Stimulated activated naive CD8-positive, alpha-beta T cell treated with anti-CD3 and anti-CD28 coated beads, Interleukin-15, Interleukin-2, amounts not matched to agents 100 ng/mL and 50 ng/mL, for 24 hours (primary cell): Measurements from ENCODE around the gene TRPC4.

Experiments
- H3K27ac Mint-ChIP-seq: one replicate; pipeline ENCODE4 v1.8.0; 2021; ENCODE audit warnings: mild to moderate bottlenecking, mixed read lengths
- H3K27me3 Mint-ChIP-seq: one replicate; pipeline ENCODE4 v1.8.0; 2021; ENCODE audit warnings: mixed read lengths
- H3K36me3 Mint-ChIP-seq: one replicate; pipeline ENCODE4 v1.8.0; 2021; ENCODE audit warnings: low read depth, mixed read lengths
- H3K4me1 Mint-ChIP-seq: one replicate; pipeline ENCODE4 v1.8.0; 2021; ENCODE audit warnings: low read depth, mixed read lengths
- H3K4me3 Mint-ChIP-seq: one replicate; pipeline ENCODE4 v1.8.0; 2021; ENCODE audit warnings: mild to moderate bottlenecking, mixed read lengths
- H3K9me3 Mint-ChIP-seq: one replicate; pipeline ENCODE4 v1.8.0; 2021; ENCODE audit warnings: mixed read lengths

The TRPC4 gene

GRCh38 chr13:37641391-37641790 lies 228.2 kb downstream of the TRPC4 start:
- Mint-ChIP-seq H3K4me1 (no peaks in the 10 kb centered on the region), H3K9me3 (no peaks in the 10 kb centered on the region), H3K4me3 (no peak overlapping the region), H3K36me3 (no peaks in the 10 kb centered on the region), H3K27me3 (no peaks in the 10 kb centered on the region), H3K27ac (no peak overlapping the region)

DNA sequence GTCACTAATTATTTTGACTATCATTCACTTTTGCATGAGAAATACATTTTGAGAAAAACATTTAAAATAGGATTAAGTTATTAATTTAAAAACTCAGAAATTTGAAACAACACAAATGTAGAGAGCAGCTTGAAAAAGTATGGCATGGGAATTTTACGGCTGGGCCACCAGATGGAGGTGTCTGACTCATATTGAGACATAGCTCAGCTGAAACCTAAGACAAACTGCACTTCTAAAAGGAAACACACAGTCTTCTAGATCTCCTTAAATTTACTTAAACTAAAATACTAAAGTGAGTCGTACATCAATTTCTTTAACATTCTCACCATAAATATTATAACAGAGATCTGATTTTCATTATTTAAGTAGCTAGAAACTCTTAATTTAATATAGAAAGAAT lies 229.1 kb downstream of the TRPC4 start:
- no peak overlapping the region for H3K27ac Mint-ChIP-seq
- no peaks in the 10 kb centered on the region for H3K27me3 Mint-ChIP-seq
- H3K36me3 Mint-ChIP-seq: no peaks in the 10 kb centered on the region
- no peaks in the 10 kb centered on the region for H3K9me3 Mint-ChIP-seq
- H3K4me3 Mint-ChIP-seq: no peak overlapping the region
- H3K4me1 Mint-ChIP-seq: no peaks in the 10 kb centered on the region

DNA sequence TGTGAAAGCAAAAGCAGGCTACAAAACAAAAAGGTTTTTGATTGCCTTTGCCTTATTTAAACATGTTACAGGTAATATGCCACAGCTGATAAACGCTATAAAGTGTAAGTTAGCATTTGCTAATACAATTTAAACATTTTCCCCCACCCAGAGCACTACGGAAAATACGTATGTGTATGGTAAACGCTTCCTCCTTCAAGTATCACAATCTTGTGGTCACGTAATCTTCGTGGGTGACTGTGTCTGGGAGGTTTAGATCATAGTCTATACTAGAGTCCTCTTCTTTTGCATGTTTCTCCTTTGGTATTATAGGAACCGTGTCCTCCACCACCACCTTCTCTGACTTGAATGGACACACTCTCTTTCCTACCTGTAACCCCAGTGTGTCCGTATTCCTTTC lies 232.9 kb downstream of the TRPC4 start:
- Mint-ChIP-seq H3K4me1 (no peaks in the 10 kb centered on the region), H3K36me3 (no peaks in the 10 kb centered on the region), H3K27ac (no peak overlapping the region), H3K4me3 (no peak overlapping the region), H3K9me3 (no peaks in the 10 kb centered on the region), H3K27me3 (no peaks in the 10 kb centered on the region)

GRCh38 chr13:37632294-37632693 lies 237.3 kb downstream of the TRPC4 start:
- Mint-ChIP-seq H3K27ac (no peak overlapping the region), H3K9me3 (peaks cover 3% of the 10 kb centered on the region), H3K4me3 (no peak overlapping the region), H3K4me1 (no peaks in the 10 kb centered on the region), H3K27me3 (no peaks in the 10 kb centered on the region), H3K36me3 (no peaks in the 10 kb centered on the region)

DNA sequence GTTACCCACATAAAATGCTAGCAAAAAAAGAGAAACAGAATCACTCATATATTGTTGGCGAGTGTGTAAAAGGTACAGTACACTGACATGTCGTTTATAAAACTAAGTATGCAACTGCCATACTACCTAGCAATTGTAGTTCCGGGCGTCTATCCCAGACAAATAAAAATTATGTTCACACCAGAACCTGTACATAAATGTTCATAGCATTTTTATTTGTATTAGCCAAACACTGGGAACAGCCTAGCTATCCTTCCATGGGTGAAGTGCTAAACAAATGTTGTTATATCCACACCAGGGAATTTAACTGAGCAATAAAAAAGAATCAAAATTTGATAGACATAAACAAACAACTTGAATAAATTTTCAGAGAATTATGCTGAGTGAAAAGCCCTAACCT lies 242.1 kb downstream of the TRPC4 start:
- no peaks in the 10 kb centered on the region for H3K36me3 Mint-ChIP-seq
- H3K27me3 Mint-ChIP-seq: no peaks in the 10 kb centered on the region
- no peaks in the 10 kb centered on the region for H3K4me1 Mint-ChIP-seq
- H3K9me3 Mint-ChIP-seq: peaks cover 8% of the 10 kb centered on the region
- no peak overlapping the region for H3K27ac Mint-ChIP-seq
- no peak overlapping the region for H3K4me3 Mint-ChIP-seq

DNA sequence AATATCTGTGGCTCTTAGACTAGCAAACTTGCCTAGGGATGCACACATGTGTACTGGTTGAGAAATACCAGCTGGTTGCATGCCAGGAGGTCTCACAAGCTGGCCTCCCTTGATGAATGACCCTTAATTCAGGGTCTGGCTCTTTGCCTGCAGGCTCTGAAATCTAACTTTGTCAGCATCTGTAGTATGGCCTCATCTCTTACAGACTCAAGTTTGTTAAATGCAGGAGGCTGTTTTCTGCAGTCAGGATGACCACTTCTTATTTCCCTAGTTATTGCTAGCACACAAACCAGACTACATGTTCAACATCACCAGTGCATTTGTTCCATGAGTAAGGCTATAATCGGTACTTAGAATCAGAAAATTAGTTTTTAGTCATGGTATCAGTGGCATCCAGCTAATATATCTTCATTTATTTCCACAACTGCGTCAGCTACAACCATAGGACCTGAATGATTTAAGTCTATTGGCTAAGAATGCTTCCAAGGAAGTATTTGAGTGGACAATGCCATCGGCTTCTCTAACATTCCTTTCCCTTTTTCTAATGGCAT lies 247.7 kb downstream of the TRPC4 start:
- peaks cover 8% of the 10 kb centered on the region for H3K9me3 Mint-ChIP-seq
- H3K27me3 Mint-ChIP-seq: no peaks in the 10 kb centered on the region
- H3K4me1 Mint-ChIP-seq: no peaks in the 10 kb centered on the region
- H3K27ac Mint-ChIP-seq: no peak overlapping the region
- H3K4me3 Mint-ChIP-seq: no peak overlapping the region
- no peaks in the 10 kb centered on the region for H3K36me3 Mint-ChIP-seq

DNA sequence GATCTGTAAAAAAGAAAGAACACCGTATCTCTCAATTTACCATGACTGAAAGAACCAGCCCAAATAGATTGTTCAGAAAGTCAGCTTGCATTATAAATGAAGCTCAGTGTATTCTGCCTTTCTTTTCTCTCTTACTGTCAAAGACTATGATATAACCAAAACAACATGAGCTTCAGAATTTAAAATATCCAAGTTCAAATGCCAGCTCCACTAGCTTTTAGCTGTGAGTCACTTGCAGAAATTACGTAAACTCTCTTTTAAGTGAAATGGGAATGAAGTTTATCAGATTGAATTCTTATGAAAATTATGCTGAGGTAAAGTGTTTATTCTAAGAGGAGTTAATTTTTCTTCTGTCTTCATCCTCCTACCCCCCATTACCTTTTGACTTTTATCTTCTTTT lies 251.0 kb downstream of the TRPC4 start:
- Mint-ChIP-seq H3K36me3 (no peaks in the 10 kb centered on the region), H3K4me1 (no peaks in the 10 kb centered on the region), H3K27ac (no peak overlapping the region), H3K4me3 (no peak overlapping the region), H3K9me3 (peaks cover 3% of the 10 kb centered on the region), H3K27me3 (no peaks in the 10 kb centered on the region)

- H3K4me1 Mint-ChIP-seq: no peaks in the 10 kb centered on the region
- H3K9me3 Mint-ChIP-seq: peaks cover 3% of the 10 kb centered on the region
- H3K4me3 Mint-ChIP-seq: no peak overlapping the region
- no peaks in the 10 kb centered on the region for H3K27me3 Mint-ChIP-seq
- H3K27ac Mint-ChIP-seq: no peak overlapping the region
- no peaks in the 10 kb centered on the region for H3K36me3 Mint-ChIP-seq
These were observed 252.4 kb downstream of the TRPC4 start for GRCh38 chr13:37617173-37617572.

- H3K9me3 Mint-ChIP-seq: peaks cover 2% of the 10 kb centered on the region
- H3K27me3 Mint-ChIP-seq: no peaks in the 10 kb centered on the region
- no peaks in the 10 kb centered on the region for H3K4me1 Mint-ChIP-seq
- H3K27ac Mint-ChIP-seq: no peak overlapping the region
- H3K4me3 Mint-ChIP-seq: no peak overlapping the region
- no peaks in the 10 kb centered on the region for H3K36me3 Mint-ChIP-seq
These were observed 253.4 kb downstream of the TRPC4 start for GRCh38 chr13:37616131-37616530.

DNA sequence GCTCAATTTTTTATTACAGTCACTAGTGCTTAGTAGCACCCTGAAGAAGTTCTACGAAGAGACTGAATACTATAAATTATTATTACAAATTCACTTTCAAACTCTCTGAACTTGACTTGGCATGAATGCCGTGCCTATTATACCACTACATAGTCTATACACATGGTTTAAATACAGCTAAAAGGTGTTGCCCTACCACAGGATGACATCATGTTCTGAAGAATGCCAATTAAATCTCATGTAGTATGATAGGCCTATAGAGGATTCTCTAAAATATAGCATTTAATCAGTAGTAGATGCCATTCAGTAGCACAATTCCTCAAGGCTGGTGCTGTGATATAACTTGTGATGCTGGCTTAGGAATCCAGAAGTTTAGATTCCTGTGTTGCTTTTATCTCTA lies 254.3 kb downstream of the TRPC4 start:
- Mint-ChIP-seq H3K4me3 (no peak overlapping the region), H3K9me3 (no peaks in the 10 kb centered on the region), H3K36me3 (no peaks in the 10 kb centered on the region), H3K27me3 (no peaks in the 10 kb centered on the region), H3K4me1 (no peaks in the 10 kb centered on the region), H3K27ac (no peak overlapping the region)

DNA sequence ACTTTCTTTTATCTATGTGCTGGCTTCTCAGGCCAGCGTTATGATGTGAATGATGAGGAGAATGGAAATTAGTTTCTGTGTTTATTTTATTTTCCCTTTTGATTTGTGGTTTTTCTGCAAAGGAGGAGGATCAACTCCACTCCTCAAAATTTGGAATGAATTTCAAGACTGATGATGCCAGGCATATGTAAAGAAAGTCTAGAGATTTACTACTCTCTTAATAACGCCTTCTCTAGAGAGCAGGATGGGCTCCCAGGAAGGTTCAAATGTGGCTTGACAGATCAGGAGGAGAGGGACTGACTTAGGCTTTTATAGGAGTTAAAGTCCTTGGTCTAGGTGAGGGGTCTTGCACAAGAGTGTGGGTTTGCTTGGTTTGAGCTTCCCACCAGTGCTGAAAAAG lies 255.9 kb downstream of the TRPC4 start:
- Mint-ChIP-seq H3K27ac (no peak overlapping the region), H3K4me1 (no peaks in the 10 kb centered on the region), H3K27me3 (no peaks in the 10 kb centered on the region), H3K4me3 (no peak overlapping the region), H3K36me3 (no peaks in the 10 kb centered on the region), H3K9me3 (no peaks in the 10 kb centered on the region)

GRCh38 chr13:37613236-37613635 lies 256.3 kb downstream of the TRPC4 start:
- Mint-ChIP-seq H3K4me1 (no peaks in the 10 kb centered on the region), H3K36me3 (no peaks in the 10 kb centered on the region), H3K27ac (no peak overlapping the region), H3K27me3 (no peaks in the 10 kb centered on the region), H3K9me3 (no peaks in the 10 kb centered on the region), H3K4me3 (no peak overlapping the region)

GRCh38 chr13:37608750-37609339 lies 260.7 kb downstream of the TRPC4 start:
- Mint-ChIP-seq H3K36me3 (no peaks in the 10 kb centered on the region), H3K4me1 (no peaks in the 10 kb centered on the region), H3K4me3 (no peak overlapping the region), H3K27me3 (no peaks in the 10 kb centered on the region), H3K9me3 (no peaks in the 10 kb centered on the region), H3K27ac (no peak overlapping the region)

GRCh38 chr13:37602733-37603381 lies 266.7 kb downstream of the TRPC4 start:
- Mint-ChIP-seq H3K4me1 (no peaks in the 10 kb centered on the region), H3K36me3 (no peaks in the 10 kb centered on the region), H3K27ac (no peak overlapping the region), H3K27me3 (peaks cover 4% of the 10 kb centered on the region), H3K4me3 (no peak overlapping the region), H3K9me3 (no peaks in the 10 kb centered on the region)

DNA sequence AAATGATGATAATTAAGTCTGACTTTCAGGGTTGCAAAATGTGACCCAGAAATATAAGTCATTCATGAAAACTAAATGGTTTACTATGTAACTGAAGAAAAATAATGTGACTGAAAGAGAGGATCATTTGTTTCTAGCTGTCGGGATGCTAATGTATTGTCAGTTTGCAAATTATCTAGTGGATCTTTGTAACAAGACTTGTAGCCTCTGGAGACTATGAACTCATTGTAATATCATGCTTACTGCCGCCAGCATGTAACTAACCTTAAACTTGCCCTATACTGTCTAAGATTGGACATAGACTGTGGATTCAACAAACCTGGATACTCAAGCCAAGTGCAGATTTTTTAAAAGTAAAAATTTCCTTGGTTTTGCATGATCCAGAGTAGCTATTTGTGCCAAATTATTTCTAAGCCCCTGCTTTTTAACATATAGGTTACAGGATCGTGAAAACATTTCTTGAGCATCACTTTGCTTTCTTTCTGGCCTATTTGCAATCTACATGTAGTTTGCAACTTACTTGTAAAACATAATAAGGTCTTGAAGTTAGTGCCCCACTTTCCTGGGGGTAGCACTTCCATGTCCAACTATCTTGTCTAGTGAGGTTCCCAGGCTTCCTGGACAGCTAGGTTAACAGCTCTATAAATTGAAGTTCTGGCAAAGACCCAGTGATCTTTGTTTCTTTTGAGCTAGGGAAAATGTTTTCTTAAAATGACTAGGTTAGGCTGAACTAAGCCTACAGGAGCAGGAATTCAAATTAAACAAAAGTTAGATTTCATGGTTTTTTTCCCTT lies 267.7 kb downstream of the TRPC4 start:
- Mint-ChIP-seq H3K9me3 (no peaks in the 10 kb centered on the region), H3K4me3 (no peak overlapping the region), H3K27me3 (peaks cover 4% of the 10 kb centered on the region), H3K27ac (no peak overlapping the region), H3K4me1 (no peaks in the 10 kb centered on the region), H3K36me3 (no peaks in the 10 kb centered on the region)
